Measurements from ENCODE around the gene SH3PXD2A. TPM values are rescaled to one million over a fixed set of nuclear protein-coding genes. Genes with fewer than 3 reads are reported as not detected.

The SH3PXD2A gene
- total and polyA plus RNA-seq, 9 of the 15 experiments (the other 6 are each of a cell fraction or from before 2014, with no cell fraction given) = 0.41 to 9.3 (median 2.5) TPM

DNA sequence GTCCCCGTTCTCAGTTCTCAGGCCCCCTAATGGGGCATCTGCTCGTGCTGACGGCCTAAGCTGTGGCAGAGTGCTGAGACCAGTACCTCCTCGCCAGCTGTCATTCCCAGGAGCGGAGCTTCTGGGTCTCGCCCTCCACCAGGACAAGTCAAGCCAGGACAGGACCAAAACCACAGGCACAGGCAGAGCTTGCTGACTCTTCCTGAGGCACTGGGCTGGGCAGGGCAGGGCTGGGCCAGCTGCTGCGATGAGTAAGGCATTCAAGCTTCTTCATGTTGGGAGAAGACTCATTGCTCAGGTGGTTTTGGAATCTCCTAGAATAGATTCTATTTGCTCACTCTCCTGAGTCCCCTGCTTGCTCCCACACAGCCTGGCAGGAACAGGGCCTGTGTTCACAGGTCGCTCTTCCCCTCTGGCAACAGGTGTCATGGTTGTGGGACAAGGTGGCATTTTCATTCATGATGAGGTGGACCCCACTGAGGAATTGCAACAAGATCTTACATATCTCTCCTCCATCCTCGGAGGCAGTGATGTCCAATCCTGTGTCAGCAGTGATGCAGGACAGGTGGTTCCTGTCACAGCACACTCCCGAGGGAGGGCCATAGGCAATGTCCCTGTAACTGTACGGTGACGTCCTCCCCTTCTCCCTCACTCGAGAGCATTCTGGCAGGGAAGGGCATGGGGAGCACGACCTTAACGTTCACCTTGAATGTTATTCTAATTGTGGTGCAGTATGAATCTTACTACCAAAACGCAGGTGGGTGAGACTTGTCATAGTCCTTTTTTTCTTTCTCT lies 17.0 kb upstream of the SH3PXD2A start:
- Histone ChIP-seq H3K4me1 (replicated peaks in 1 of 2; ENCODE audit: control insufficient read depth in 2 of 2, insufficient read depth in 2 of 2, low read length in 2 of 2) (no peaks in the 10 kb centered on the region), H3K79me2 (ENCODE audit: control insufficient read depth, insufficient read depth, low read length) (no peaks in the 10 kb centered on the region), H3K4me3 (no peak overlapping the region), H3K27me3 (ENCODE audit: control insufficient read depth in 2 of 2, insufficient read depth in 2 of 2, low read length in 2 of 2) (peaks cover 5 to 18% of the 10 kb centered on the region in 2 experiments; a peak in 3 of 5 replicates), H3K36me3 (ENCODE audit: control insufficient read depth, insufficient read depth, low read length) (no peaks in the 10 kb centered on the region), H3K9me1 (ENCODE audit: control insufficient read depth, insufficient read depth, low read length) (no peaks in the 10 kb centered on the region), H3K9ac (ENCODE audit: insufficient read depth in 1 of 2, low read depth in 2 of 2, low read length in 2 of 2) (no peak overlapping the region), H2AFZ (ENCODE audit: low read depth, low read length) (no peak overlapping the region), H3K4me2 (ENCODE audit: insufficient read depth, low read length) (no peak overlapping the region), H3K27ac (ENCODE audit: extremely low read depth, low read depth, low read length) (no peak overlapping the region), H4K20me1 (replicated peaks; ENCODE audit: control insufficient read depth, insufficient read depth, low read length) (no peaks in the 10 kb centered on the region), H3K9me3 (replicated peaks; ENCODE audit: control insufficient read depth, insufficient read depth, low read depth, low read length) (no peaks in the 10 kb centered on the region)
- CTCF ChIA-PET (ENCODE audit: low intra/inter-chr PET ratio) = no interaction called here
- DNase-seq (ENCODE audit: extremely low read depth in 1 of 4, low spot score in 3 of 4) = no peak
- in situ Hi-C loops (cut with MboI) = loop anchor here (25.0 kb wide), 1 partner anchor 285 kb away; no protein-coding TSS in a partner anchor
- intact Hi-C loops (cut with micrococcal nuclease) = no loop called here
- 3% methylated on average over 9 of the region's 16 CpGs for WGBS (ENCODE audit: insufficient coverage, low coverage, missing lambda C conversion rate)
- ATAC-seq = no peak
- POLR2A ChIA-PET = no interaction called here
- no TSS peak for BruUV-seq (replicated peaks)
- FAIRE-seq = no peak
- TF ChIP-seq HLTF (IDR thresholded peaks at IDR 0.05) (no peak), NR2C2 (CRISPR knock-in tag; IDR thresholded peaks at IDR 0.05) (no peak), NR2C2 (tag; IDR thresholded peaks at IDR 0.05) (no peak), SUPT5H (IDR thresholded peaks at IDR 0.05) (no peak), HDAC3 (IDR thresholded peaks at IDR 0.05; ENCODE audit: borderline replicate concordance, partially characterized antibody) (no peak), EP400 (IDR thresholded peaks at IDR 0.05) (no peak), SIRT6 (IDR thresholded peaks at IDR 0.05; ENCODE audit: low read depth, low read length) (no peak), HDAC2 (IDR thresholded peaks at IDR 0.05) (no peak), ZFPM2 (CRISPR knock-in tag; IDR thresholded peaks at IDR 0.05) (no peak), HEY1 (CRISPR knock-in tag; IDR thresholded peaks at IDR 0.05; ENCODE audit: borderline replicate concordance) (no peak), SRSF3 (IDR thresholded peaks at IDR 0.05; ENCODE audit: insufficient read depth, low read length) (no peak)
- TF ChIP-seq, protein P1, sequence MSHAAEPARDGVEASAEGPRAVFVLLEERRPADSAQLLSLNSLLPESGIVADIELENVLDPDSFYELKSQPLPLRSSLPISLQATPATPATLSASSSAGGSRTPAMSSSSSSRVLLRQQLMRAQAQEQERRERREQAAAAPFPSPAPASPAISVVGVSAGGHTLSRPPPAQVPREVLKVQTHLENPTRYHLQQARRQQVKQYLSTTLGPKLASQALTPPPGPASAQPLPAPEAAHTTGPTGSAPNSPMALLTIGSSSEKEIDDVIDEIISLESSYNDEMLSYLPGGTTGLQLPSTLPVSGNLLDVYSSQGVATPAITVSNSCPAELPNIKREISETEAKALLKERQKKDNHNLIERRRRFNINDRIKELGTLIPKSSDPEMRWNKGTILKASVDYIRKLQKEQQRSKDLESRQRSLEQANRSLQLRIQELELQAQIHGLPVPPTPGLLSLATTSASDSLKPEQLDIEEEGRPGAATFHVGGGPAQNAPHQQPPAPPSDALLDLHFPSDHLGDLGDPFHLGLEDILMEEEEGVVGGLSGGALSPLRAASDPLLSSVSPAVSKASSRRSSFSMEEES (CRISPR knock-in tag; IDR thresholded peaks at IDR 0.05) = no peak
- TF ChIP-seq, protein P2, sequence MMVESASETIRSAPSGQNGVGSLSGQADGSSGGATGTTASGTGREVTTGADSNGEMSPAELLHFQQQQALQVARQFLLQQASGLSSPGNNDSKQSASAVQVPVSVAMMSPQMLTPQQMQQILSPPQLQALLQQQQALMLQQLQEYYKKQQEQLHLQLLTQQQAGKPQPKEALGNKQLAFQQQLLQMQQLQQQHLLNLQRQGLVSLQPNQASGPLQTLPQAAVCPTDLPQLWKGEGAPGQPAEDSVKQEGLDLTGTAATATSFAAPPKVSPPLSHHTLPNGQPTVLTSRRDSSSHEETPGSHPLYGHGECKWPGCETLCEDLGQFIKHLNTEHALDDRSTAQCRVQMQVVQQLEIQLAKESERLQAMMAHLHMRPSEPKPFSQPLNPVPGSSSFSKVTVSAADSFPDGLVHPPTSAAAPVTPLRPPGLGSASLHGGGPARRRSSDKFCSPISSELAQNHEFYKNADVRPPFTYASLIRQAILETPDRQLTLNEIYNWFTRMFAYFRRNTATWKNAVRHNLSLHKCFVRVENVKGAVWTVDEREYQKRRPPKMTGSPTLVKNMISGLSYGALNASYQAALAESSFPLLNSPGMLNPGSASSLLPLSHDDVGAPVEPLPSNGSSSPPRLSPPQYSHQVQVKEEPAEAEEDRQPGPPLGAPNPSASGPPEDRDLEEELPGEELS (CRISPR knock-in tag; IDR thresholded peaks at IDR 0.05; ENCODE audit: borderline replicate concordance) = no peak
- TF ChIP-seq, protein P3, sequence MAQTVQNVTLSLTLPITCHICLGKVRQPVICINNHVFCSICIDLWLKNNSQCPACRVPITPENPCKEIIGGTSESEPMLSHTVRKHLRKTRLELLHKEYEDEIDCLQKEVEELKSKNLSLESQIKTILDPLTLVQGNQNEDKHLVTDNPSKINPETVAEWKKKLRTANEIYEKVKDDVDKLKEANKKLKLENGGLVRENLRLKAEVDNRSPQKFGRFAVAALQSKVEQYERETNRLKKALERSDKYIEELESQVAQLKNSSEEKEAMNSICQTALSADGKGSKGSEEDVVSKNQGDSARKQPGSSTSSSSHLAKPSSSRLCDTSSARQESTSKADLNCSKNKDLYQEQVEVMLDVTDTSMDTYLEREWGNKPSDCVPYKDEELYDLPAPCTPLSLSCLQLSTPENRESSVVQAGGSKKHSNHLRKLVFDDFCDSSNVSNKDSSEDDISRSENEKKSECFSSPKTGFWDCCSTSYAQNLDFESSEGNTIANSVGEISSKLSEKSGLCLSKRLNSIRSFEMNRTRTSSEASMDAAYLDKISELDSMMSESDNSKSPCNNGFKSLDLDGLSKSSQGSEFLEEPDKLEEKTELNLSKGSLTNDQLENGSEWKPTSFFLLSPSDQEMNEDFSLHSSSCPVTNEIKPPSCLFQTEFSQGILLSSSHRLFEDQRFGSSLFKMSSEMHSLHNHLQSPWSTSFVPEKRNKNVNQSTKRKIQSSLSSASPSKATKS (CRISPR knock-in tag; IDR thresholded peaks at IDR 0.05) = no peak
- TF ChIP-seq, protein P4, sequence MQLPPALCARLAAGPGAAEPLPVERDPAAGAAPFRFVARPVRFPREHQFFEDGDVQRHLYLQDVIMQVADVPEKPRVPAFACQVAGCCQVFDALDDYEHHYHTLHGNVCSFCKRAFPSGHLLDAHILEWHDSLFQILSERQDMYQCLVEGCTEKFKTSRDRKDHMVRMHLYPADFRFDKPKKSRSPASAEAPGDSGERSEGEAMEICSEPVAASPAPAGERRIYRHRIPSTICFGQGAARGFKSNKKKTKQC (CRISPR knock-in tag; IDR thresholded peaks at IDR 0.05) = no peak

Measured in K562 (cell line).